PC-9 (cell line): ENCODE data around the gene DSCAML1.

ENCODE experiments used
- EZH2 ChIP-seq: fragments of 200-600 bp; sonication (generic); IDR thresholded peaks from 2 replicates; pipeline ENCODE4 v1.8.0; 2017; ENCODE audit warnings: antibody characterized with exemption, low read depth
- TF ChIP-seq, protein P1 (sequence below): fragments of 200-600 bp; sonication (generic); conservative IDR thresholded peaks from 2 replicates; pipeline ENCODE4 v1.6.1; 2017; ENCODE audit warnings: mixed run types, antibody characterized with exemption, mild to moderate bottlenecking, moderate library complexity

DNA sequence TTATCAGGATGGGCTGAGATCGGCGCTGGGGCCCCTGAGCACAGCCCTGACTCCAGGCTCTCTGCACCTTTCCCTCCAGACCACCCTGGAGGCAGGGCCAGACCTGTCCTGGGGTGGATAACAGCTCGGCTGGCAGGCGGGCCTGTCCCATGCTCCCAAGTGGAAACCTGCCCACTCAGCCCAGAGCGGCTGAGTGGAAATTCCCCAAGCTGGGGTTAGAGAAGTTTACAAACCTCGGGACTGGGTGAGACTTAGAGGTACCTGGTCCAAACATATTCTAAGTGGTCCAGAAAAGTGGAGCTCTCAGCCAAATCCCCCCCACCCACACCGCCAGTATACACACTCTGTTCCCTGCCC is 32.3 kb upstream of the DSCAML1 start:
- TF ChIP-seq, protein P1, sequence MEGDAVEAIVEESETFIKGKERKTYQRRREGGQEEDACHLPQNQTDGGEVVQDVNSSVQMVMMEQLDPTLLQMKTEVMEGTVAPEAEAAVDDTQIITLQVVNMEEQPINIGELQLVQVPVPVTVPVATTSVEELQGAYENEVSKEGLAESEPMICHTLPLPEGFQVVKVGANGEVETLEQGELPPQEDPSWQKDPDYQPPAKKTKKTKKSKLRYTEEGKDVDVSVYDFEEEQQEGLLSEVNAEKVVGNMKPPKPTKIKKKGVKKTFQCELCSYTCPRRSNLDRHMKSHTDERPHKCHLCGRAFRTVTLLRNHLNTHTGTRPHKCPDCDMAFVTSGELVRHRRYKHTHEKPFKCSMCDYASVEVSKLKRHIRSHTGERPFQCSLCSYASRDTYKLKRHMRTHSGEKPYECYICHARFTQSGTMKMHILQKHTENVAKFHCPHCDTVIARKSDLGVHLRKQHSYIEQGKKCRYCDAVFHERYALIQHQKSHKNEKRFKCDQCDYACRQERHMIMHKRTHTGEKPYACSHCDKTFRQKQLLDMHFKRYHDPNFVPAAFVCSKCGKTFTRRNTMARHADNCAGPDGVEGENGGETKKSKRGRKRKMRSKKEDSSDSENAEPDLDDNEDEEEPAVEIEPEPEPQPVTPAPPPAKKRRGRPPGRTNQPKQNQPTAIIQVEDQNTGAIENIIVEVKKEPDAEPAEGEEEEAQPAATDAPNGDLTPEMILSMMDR, result no peak
- TF ChIP-seq EZH2, result no peak
